Astrocyte (in vitro differentiated cells and primary cell): ENCODE measurements around the gene MTF1. TPM values are rescaled to one million over a fixed set of nuclear protein-coding genes. Genes with fewer than 3 reads are reported as not detected.

Experiments used
- DNase-seq: peaks from one replicate; pipeline ENCODE4 v3.0.0-alpha.2; 2010; ENCODE audit warnings: low read depth
- FAIRE-seq: peaks from 2 replicates; lab custom pipeline; 2011; peaks lifted over from hg19 to GRCh38; lab: Jason Lieb, UNC
- H2AFZ ChIP-seq: 2 replicates; pipeline ENCODE4 v1.6.0; 2012; ENCODE audit warnings: low read depth, low read length, inconsistent platforms
- H3K27ac ChIP-seq: 2 replicates; pipeline ENCODE4 v1.5.1; 2011; ENCODE audit warnings: low read depth, low read length, inconsistent platforms
- H3K27me3 ChIP-seq: 2 replicates; pipeline ENCODE4 v1.6.0; 2011; ENCODE audit warnings: low read length, inconsistent platforms; ENCODE audit not compliant: insufficient read depth
- H3K36me3 ChIP-seq: 2 replicates; pipeline ENCODE4 v1.5.1; 2011; ENCODE audit warnings: low read length, inconsistent platforms; ENCODE audit not compliant: insufficient read depth
- H3K4me1 ChIP-seq: 2 replicates; pipeline ENCODE4 v1.5.1; 2011; ENCODE audit warnings: low read length, inconsistent platforms; ENCODE audit not compliant: insufficient read depth
- H3K4me2 ChIP-seq: 2 replicates; pipeline ENCODE4 v1.6.0; 2012; ENCODE audit warnings: low read length, inconsistent platforms
- H3K4me3 ChIP-seq: 2 replicates; pipeline ENCODE4 v1.5.1; 2011; ENCODE audit warnings: low read depth, mild to moderate bottlenecking, low read length, inconsistent platforms; ENCODE audit not compliant: insufficient read depth
- H3K79me2 ChIP-seq: 2 replicates; pipeline ENCODE4 v1.6.0; 2012; ENCODE audit warnings: mild to moderate bottlenecking, low read length, inconsistent platforms; ENCODE audit not compliant: insufficient read depth
- H3K9ac ChIP-seq: 2 replicates; pipeline ENCODE4 v1.6.0; 2012; ENCODE audit warnings: mild to moderate bottlenecking, low read length, inconsistent platforms
- H3K9me3 ChIP-seq: 2 replicates; pipeline ENCODE4 v1.5.1; 2012; ENCODE audit warnings: low read depth, mild to moderate bottlenecking, low read length, inconsistent platforms; ENCODE audit not compliant: insufficient read depth
- H4K20me1 ChIP-seq: 2 replicates; pipeline ENCODE4 v1.6.0; 2012; ENCODE audit warnings: low read length, inconsistent platforms; ENCODE audit not compliant: insufficient read depth
- H3K27ac Mint-ChIP-seq: one replicate; pipeline ENCODE4 v1.8.0; 2021; ENCODE audit warnings: mild to moderate bottlenecking, mixed read lengths; ENCODE audit not compliant: unreplicated experiment
- H3K27me3 Mint-ChIP-seq: one replicate; pipeline ENCODE4 v1.8.0; 2021; ENCODE audit warnings: low read depth, mixed read lengths; ENCODE audit not compliant: unreplicated experiment
- H3K36me3 Mint-ChIP-seq: one replicate; pipeline ENCODE4 v1.8.0; 2021; ENCODE audit warnings: low read depth, mixed read lengths; ENCODE audit not compliant: unreplicated experiment
- H3K4me1 Mint-ChIP-seq: one replicate; pipeline ENCODE4 v1.8.0; 2021; ENCODE audit warnings: low read depth, mixed read lengths; ENCODE audit not compliant: unreplicated experiment
- H3K4me3 Mint-ChIP-seq: one replicate; pipeline ENCODE4 v1.8.0; 2021; ENCODE audit warnings: mild to moderate bottlenecking, moderate library complexity, mixed read lengths; ENCODE audit not compliant: unreplicated experiment
- H3K9me3 Mint-ChIP-seq: one replicate; pipeline ENCODE4 v1.8.0; 2021; ENCODE audit warnings: mild to moderate bottlenecking, mixed read lengths; ENCODE audit not compliant: unreplicated experiment
- EZH2 ChIP-seq: IDR thresholded peaks from 2 replicates; pipeline ENCODE4 v1.6.1; 2012; ENCODE audit warnings: mild to moderate bottlenecking, low read length, inconsistent platforms; ENCODE audit not compliant: insufficient read depth
- total RNA-seq: library from RNA; stranded (reverse); gene quantifications from 2 replicates; pipeline ENCODE4 v1.2.1, GENCODE V29; 2021
- TF ChIP-seq, protein P1 (sequence below): IDR thresholded peaks from 2 replicates; pipeline ENCODE4 v1.5.1; 2011; ENCODE audit warnings: low read depth, mild to moderate bottlenecking, inconsistent platforms, low read length, moderate library complexity; ENCODE audit not compliant: insufficient read depth

MTF1 gene
- total RNA-seq, 1 donor from 2014 or later = 16.7 TPM

DNA sequence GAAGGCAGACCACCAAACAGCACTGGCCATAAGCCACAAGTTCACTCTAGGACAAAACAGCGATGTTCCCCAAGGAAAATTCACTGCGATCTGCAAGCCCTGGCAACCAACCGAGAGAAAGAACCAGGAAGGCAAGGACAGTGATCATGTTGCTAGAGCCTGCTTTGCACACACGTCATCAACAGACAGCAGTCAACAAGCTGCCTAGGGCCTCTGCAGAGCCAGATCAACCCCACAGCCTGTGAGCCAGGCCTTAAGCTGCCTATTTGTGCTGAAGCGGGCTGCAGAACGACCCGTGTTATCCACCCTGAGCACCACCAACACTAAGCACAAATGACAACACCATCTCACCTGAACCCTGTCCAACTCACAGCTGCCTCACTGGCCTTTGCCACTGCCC is 45.1 kb downstream of the MTF1 start:
- H3K27ac ChIP-seq = no peak overlapping the region
- FAIRE-seq = no peak
- no peak for TF ChIP-seq EZH2
- TF ChIP-seq, protein P1, sequence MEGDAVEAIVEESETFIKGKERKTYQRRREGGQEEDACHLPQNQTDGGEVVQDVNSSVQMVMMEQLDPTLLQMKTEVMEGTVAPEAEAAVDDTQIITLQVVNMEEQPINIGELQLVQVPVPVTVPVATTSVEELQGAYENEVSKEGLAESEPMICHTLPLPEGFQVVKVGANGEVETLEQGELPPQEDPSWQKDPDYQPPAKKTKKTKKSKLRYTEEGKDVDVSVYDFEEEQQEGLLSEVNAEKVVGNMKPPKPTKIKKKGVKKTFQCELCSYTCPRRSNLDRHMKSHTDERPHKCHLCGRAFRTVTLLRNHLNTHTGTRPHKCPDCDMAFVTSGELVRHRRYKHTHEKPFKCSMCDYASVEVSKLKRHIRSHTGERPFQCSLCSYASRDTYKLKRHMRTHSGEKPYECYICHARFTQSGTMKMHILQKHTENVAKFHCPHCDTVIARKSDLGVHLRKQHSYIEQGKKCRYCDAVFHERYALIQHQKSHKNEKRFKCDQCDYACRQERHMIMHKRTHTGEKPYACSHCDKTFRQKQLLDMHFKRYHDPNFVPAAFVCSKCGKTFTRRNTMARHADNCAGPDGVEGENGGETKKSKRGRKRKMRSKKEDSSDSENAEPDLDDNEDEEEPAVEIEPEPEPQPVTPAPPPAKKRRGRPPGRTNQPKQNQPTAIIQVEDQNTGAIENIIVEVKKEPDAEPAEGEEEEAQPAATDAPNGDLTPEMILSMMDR = no peak

DNA sequence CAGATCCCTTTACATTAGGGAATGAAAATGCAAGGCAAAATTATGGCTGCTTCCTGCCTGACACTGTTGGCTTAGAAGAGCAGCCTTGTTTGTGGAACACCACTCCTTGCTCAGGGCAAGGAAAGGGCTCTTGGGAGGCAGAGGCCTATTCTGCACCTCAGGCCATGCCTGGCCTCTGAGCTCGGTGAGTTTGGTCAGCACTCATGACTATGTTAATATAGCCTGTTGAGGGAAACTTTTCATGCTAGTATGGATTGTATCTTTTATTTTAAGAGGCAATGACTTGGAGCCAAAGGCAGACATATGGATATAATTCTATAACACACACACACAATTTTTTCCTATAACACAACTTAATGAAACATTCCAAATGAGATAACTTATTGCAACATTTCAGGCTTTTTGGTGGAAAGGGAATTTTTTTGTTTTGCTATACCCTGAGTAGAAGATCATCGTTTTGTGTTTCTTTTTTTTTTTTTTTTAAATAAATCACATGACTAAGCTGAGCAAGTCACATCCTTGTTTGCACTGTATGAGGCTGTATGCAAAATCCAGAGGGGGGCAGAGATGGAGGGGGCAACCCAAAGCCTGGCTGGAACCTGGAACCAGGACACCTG is 45.8 kb downstream of the MTF1 start:
- FAIRE-seq (no peak), DNase-seq (no peak)
- H3K4me1 Mint-ChIP-seq = peaks cover 10% of the 10 kb centered on the region
- Histone ChIP-seq H3K4me1 (peaks cover 12% of the 10 kb centered on the region), H3K9ac (no peak overlapping the region), H4K20me1 (peaks cover 54% of the 10 kb centered on the region), H3K4me2 (no peak overlapping the region), H3K27me3 (no peaks in the 10 kb centered on the region), H3K4me3 (no peak overlapping the region), H3K79me2 (peaks cover 39% of the 10 kb centered on the region), H3K27ac (no peak overlapping the region), H3K9me3 (no peaks in the 10 kb centered on the region), H2AFZ (no peak overlapping the region), H3K36me3 (peaks cover 6% of the 10 kb centered on the region)
- H3K9me3 Mint-ChIP-seq = no peaks in the 10 kb centered on the region
- peak overlapping the region; percentile 58 for H3K27ac Mint-ChIP-seq
- peaks cover 24% of the 10 kb centered on the region for H3K36me3 Mint-ChIP-seq
- H3K27me3 Mint-ChIP-seq = no peaks in the 10 kb centered on the region
- TF ChIP-seq, protein P1 = no peak
- no peak for TF ChIP-seq EZH2
- no peak overlapping the region for H3K4me3 Mint-ChIP-seq

More for the DNA sequence above, 45.1 kb downstream of the MTF1 start:
- Mint-ChIP-seq H3K4me3 (no peak overlapping the region), H3K27me3 (no peaks in the 10 kb centered on the region), H3K9me3 (no peaks in the 10 kb centered on the region), H3K36me3 (peaks cover 24% of the 10 kb centered on the region), H3K27ac (peak overlapping the region; percentile 58), H3K4me1 (peaks cover 9% of the 10 kb centered on the region)
- H3K27me3 ChIP-seq = no peaks in the 10 kb centered on the region
- peaks cover 49% of the 10 kb centered on the region for H4K20me1 ChIP-seq
- H3K36me3 ChIP-seq = peaks cover 6% of the 10 kb centered on the region
- H3K9me3 ChIP-seq = no peaks in the 10 kb centered on the region
- H2AFZ ChIP-seq = no peak overlapping the region
- no peak for DNase-seq
- no peak overlapping the region for H3K4me3 ChIP-seq
- peaks cover 8% of the 10 kb centered on the region for H3K4me1 ChIP-seq
- peaks cover 35% of the 10 kb centered on the region for H3K79me2 ChIP-seq
- no peak overlapping the region for H3K9ac ChIP-seq
- H3K4me2 ChIP-seq = no peak overlapping the region

DNA sequence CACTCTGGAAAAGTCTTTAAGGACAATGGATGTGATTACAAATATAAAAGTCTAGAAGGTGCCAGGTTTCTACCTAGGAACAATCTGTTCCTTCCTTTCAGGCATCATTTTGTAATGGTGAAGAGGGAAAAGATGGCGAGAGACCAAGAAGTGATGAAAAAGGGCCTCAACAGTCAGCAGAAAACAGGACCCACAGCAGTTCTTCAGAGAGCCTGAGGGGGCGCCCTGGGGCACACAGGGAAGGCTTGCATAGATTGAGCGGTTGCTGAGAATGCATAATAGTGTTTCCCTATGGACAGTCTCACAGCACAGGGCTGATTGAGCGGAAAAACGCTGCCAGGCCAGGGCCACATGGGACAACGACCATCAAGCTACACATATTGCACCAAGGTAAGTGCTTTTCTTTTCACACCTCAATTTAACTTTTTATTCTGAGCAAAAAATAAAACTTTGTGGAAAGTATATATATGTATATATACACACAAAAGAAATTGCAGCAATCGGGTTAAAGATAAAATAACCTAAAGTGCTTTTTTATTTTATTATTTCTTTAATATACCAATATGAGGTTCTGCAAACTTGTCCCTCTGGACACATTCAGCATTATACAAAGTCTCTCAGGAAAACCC is 48.3 kb downstream of the MTF1 start:
- DNase-seq (peak; percentile 44), FAIRE-seq (peak; percentile 20)
- Histone ChIP-seq H3K9ac (no peak overlapping the region), H2AFZ (no peak overlapping the region), H3K4me3 (no peak overlapping the region), H4K20me1 (peaks cover 60% of the 10 kb centered on the region), H3K27me3 (no peaks in the 10 kb centered on the region), H3K36me3 (peaks cover 8% of the 10 kb centered on the region), H3K4me1 (peaks cover 19% of the 10 kb centered on the region), H3K79me2 (peaks cover 59% of the 10 kb centered on the region), H3K9me3 (no peaks in the 10 kb centered on the region), H3K4me2 (no peak overlapping the region), H3K27ac (no peak overlapping the region)
- peak overlapping the region; percentile 20 for H3K4me3 Mint-ChIP-seq
- no peaks in the 10 kb centered on the region for H3K9me3 Mint-ChIP-seq
- H3K27ac Mint-ChIP-seq = peak overlapping the region; percentile 69
- TF ChIP-seq EZH2 = no peak
- TF ChIP-seq, protein P1 = peak; percentile 88
- H3K36me3 Mint-ChIP-seq = peaks cover 15% of the 10 kb centered on the region
- no peaks in the 10 kb centered on the region for H3K27me3 Mint-ChIP-seq
- peaks cover 8% of the 10 kb centered on the region for H3K4me1 Mint-ChIP-seq
